Endodermal cell (in vitro differentiated cells): ENCODE data around the gene C1QL4. TPM values are rescaled to one million over a fixed set of nuclear protein-coding genes. Genes with fewer than 3 reads are reported as not detected.

ENCODE experiments used
- DNase-seq: peaks from one replicate; pipeline ENCODE4 v3.0.0-alpha.2; 2017
- H3K27ac ChIP-seq: 2 replicates; pipeline ENCODE4 v1.5.1; 2013; ENCODE audit warnings: mild to moderate bottlenecking, low read depth, low read length, moderate library complexity
- H3K27me3 ChIP-seq: 2 replicates; pipeline ENCODE4 v1.6.1; 2013; ENCODE audit warnings: mild to moderate bottlenecking, low read length, moderate library complexity; ENCODE audit not compliant: insufficient read depth, control insufficient read depth, poor library complexity, severe bottlenecking
- H3K36me3 ChIP-seq: 2 replicates; pipeline ENCODE4 v1.7.0; 2013; ENCODE audit warnings: mild to moderate bottlenecking, low read length, moderate library complexity; ENCODE audit not compliant: control insufficient read depth, insufficient read depth
- H3K4me1 ChIP-seq: one replicate; pipeline ENCODE4 v1.7.0; 2013; ENCODE audit warnings: low read length; ENCODE audit not compliant: control insufficient read depth, insufficient read depth
- H3K4me3 ChIP-seq: 2 replicates; pipeline ENCODE4 v1.5.1; 2013; ENCODE audit warnings: mild to moderate bottlenecking, low read length, moderate library complexity
- H3K9ac ChIP-seq: 2 replicates; pipeline ENCODE4 v1.6.1; 2013; ENCODE audit warnings: mild to moderate bottlenecking, low read length, moderate library complexity; ENCODE audit not compliant: poor library complexity, severe bottlenecking; ENCODE audit errors: extremely low read depth
- H3K9me3 ChIP-seq: 2 replicates; pipeline ENCODE4 v1.6.1; 2013; ENCODE audit warnings: mild to moderate bottlenecking, low read length, moderate library complexity; ENCODE audit not compliant: control insufficient read depth
- H3K27ac Mint-ChIP-seq: 2 replicates; pipeline ENCODE4 v1.8.0; 2020; ENCODE audit warnings: mixed read lengths
- H3K27me3 Mint-ChIP-seq: 2 replicates; pipeline ENCODE4 v1.8.0; 2021; ENCODE audit warnings: mild to moderate bottlenecking, mixed read lengths; ENCODE audit not compliant: insufficient read depth
- H3K36me3 Mint-ChIP-seq: 2 replicates; pipeline ENCODE4 v1.8.0; 2020; ENCODE audit warnings: low read depth, mixed read lengths
- H3K4me1 Mint-ChIP-seq: 2 replicates; pipeline ENCODE4 v1.8.0; 2020; ENCODE audit warnings: mixed read lengths
- H3K4me3 Mint-ChIP-seq: 2 replicates; pipeline ENCODE4 v1.8.0; 2020; ENCODE audit warnings: mild to moderate bottlenecking, moderate library complexity, mixed read lengths
- H3K9me3 Mint-ChIP-seq: 2 replicates; pipeline ENCODE4 v1.8.0; 2020; ENCODE audit warnings: mild to moderate bottlenecking, mixed read lengths
- WGBS, 2 experiments: methylation state at CpG; one replicate each; pipeline versions ENCODE4 v1.1.5 to v1.1.7; 2013; ENCODE audit warnings: missing lambda C conversion rate in 2 of 2, mixed read lengths in 1 of 2; ENCODE audit not compliant: insufficient coverage in 1 of 2, insufficient read length in 1 of 2; 5-methylcytosine and 5-hydroxymethylcytosine counted together
- total RNA-seq, 2 donors: library from RNA; stranded (reverse); fragmentation: NEBNext Ultra II Directional in 1 of 2; extraction: Animal tissue kit (Norgen Biotek cat#: 25700) in 1 of 2; gene quantifications; 2 replicates in 1 of 2; 3 replicates in 1 of 2; pipeline ENCODE4 v1.2.1, GENCODE V29; 2021
- TF ChIP-seq, protein P1 (sequence below): fragments of 200-600 bp; sonication (generic); conservative IDR thresholded peaks from 2 replicates; pipeline ENCODE4 v1.5.0; 2021; ENCODE audit warnings: antibody characterized with exemption, mild to moderate bottlenecking

C1QL4 gene
- total RNA-seq, 2 donors from 2014 or later: 0.20 to 0.38 TPM

DNA sequence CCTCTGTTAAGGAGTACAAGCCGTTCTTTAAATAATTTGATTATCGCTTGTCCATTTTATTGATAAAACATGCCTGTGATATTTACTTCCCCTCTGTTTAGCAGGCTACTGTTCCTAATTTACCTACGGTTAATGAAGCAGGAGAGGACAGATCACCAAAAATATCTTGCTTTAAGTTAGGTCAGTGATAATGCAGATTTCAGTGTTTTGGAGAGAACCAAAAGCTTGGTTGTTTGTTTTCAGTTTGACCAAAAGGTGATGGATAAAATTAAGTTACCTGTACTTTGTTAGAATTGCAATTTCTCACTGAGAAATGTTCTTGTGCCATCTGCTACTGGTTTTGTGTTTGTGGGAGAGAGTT is 31.2 kb upstream of the C1QL4 start:
- peak overlapping the region; percentile 85 for H3K27ac Mint-ChIP-seq
- TF ChIP-seq, protein P1, sequence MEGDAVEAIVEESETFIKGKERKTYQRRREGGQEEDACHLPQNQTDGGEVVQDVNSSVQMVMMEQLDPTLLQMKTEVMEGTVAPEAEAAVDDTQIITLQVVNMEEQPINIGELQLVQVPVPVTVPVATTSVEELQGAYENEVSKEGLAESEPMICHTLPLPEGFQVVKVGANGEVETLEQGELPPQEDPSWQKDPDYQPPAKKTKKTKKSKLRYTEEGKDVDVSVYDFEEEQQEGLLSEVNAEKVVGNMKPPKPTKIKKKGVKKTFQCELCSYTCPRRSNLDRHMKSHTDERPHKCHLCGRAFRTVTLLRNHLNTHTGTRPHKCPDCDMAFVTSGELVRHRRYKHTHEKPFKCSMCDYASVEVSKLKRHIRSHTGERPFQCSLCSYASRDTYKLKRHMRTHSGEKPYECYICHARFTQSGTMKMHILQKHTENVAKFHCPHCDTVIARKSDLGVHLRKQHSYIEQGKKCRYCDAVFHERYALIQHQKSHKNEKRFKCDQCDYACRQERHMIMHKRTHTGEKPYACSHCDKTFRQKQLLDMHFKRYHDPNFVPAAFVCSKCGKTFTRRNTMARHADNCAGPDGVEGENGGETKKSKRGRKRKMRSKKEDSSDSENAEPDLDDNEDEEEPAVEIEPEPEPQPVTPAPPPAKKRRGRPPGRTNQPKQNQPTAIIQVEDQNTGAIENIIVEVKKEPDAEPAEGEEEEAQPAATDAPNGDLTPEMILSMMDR: no peak
- Histone ChIP-seq H3K36me3 (peaks cover 14% of the 10 kb centered on the region), H3K4me3 (peak overlapping the region; percentile 93), H3K27me3 (no peaks in the 10 kb centered on the region), H3K9ac (peak overlapping the region; percentile 91), H3K9me3 (no peaks in the 10 kb centered on the region), H3K27ac (no peak overlapping the region), H3K4me1 (peaks cover 6% of the 10 kb centered on the region)
- H3K9me3 Mint-ChIP-seq: no peaks in the 10 kb centered on the region
- peaks cover 16% of the 10 kb centered on the region for H3K27me3 Mint-ChIP-seq
- no peak for DNase-seq
- H3K4me3 Mint-ChIP-seq: peak overlapping the region; percentile 81
- WGBS, 2 experiments: 30 to 32% methylated on average over 3 of the region's 3 CpGs
- H3K4me1 Mint-ChIP-seq: peaks cover 15% of the 10 kb centered on the region
- peaks cover 13% of the 10 kb centered on the region for H3K36me3 Mint-ChIP-seq

DNA sequence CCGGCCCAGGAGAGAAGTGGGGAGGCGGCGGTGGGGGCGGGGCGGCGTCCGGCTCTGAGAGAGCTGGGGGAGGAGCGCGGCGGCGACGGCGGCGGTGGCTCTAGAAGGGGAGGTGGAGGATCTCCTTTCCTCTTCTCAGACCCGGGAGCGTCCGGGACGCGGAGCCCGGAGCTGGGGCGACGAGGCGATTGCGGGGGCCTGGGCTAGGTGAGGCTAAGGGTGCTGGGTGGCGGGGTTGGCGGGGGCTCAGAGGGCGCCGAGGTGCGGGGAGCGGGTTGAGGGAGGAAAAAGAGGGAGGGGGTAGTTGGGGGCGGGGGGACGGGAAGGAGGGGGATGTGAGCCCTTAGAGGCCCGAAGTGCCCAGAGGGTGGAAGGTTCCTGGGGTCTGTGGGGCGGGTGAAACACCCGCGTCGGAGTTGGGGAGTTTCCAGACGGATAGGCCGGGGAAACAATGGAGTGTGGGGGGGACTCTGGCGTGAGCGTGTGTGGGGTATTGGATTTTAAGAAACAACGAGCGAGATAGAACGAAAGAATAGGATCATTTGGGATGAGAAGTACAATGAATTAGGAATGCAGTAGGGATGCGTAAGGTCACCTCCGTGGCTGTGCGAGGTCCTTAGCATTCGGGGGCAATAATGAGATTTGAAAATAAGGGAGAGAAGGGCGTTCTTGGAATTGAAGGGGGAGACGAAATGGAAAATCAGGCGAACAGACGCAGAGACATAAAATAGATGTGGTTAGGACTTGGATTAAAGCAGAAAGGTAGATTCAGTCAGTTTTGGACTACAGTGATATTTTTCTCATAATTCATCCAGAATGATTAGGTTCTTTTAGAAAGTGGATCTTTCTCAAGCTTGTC is 30.6 kb upstream of the C1QL4 start, which contains the start of gene SPATS2:
SPATS2 (plus strand) TSS at position 82 of the 859 bp plus-strand sequence. CDS start 93,551 bp downstream, outside the sequence.
- H3K9me3 Mint-ChIP-seq: no peaks in the 10 kb centered on the region
- Histone ChIP-seq H3K27ac (peak within 1 kb of the TSS; percentile 99), H3K36me3 (peaks cover 13% of the 10 kb centered on the region), H3K9me3 (no peaks in the 10 kb centered on the region), H3K4me3 (peak within 1 kb of the TSS; percentile 93), H3K9ac (peak within 1 kb of the TSS; percentile 91), H3K4me1 (peaks cover 6% of the 10 kb centered on the region), H3K27me3 (no peaks in the 10 kb centered on the region)
- peak within 1 kb of the TSS; percentile 81 for H3K4me3 Mint-ChIP-seq
- TF ChIP-seq, protein P1: no peak
- peaks cover 9% of the 10 kb centered on the region for H3K36me3 Mint-ChIP-seq
- H3K27ac Mint-ChIP-seq: peak within 1 kb of the TSS; percentile 98
- peaks cover 16% of the 10 kb centered on the region for H3K27me3 Mint-ChIP-seq
- peaks cover 15% of the 10 kb centered on the region for H3K4me1 Mint-ChIP-seq
- WGBS, 2 experiments: 0 to 1% methylated on average over 19 to 36 of the region's 52 CpGs
- peak; percentile 100 for DNase-seq

DNA sequence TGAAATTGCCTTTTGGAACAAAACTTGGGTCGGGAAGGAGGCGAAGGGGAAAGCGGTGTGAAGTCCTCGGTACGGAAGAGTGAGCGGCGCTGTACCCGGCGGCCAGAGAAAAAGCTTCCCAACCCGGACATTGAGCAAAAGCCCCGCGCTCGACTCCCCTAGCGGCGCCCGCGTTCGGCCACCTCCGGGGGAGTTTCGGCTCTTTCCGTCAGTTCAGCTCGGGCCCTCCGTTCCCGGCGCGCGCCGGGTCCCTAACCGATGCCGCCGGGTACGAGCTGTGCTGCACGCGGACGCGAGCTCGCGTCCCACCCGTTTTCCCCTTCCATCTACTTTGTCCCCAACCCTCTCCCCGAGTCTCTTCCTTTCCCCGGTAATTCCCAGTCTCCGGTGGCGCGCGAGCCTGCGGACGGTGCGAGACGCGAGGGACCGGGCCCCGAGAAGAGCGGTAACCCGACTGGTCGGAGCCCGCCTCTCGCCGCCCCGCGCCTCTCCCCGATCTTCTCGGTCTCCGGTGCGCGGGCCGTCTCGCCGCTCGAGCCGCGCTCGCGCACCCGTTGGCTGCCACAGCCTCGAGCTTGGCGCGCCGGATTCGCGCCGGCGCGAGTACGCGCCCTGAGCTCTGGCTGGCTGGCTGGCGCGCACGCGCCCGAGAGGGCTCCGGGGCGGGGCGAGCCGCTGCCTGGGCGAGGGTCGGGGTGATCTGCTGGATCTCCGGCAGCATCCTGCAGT is 29.8 kb upstream of the C1QL4 start:
- H3K4me1 ChIP-seq: peaks cover 6% of the 10 kb centered on the region
- H3K36me3 Mint-ChIP-seq: peaks cover 8% of the 10 kb centered on the region
- H3K36me3 ChIP-seq: peaks cover 13% of the 10 kb centered on the region
- H3K27ac ChIP-seq: peak overlapping the region; percentile 99
- H3K4me1 Mint-ChIP-seq: peaks cover 15% of the 10 kb centered on the region
- H3K4me3 ChIP-seq: peak overlapping the region; percentile 93
- no peaks in the 10 kb centered on the region for H3K27me3 ChIP-seq
- DNase-seq: peak; percentile 98
- H3K27me3 Mint-ChIP-seq: peaks cover 16% of the 10 kb centered on the region
- H3K4me3 Mint-ChIP-seq: peak overlapping the region; percentile 81
- no peaks in the 10 kb centered on the region for H3K9me3 Mint-ChIP-seq
- TF ChIP-seq, protein P1: peak; percentile 54
- WGBS, 2 experiments: 0% methylated on average over 43 to 97 of the region's 97 CpGs
- H3K9me3 ChIP-seq: no peaks in the 10 kb centered on the region
- H3K27ac Mint-ChIP-seq: peak overlapping the region; percentile 98
- peak overlapping the region; percentile 91 for H3K9ac ChIP-seq
